SK-N-SH treated with all-trans-retinoic acid at 6 μM for 48 hours (cell line): ENCODE results near the gene VSIG10L.

Experiments
- ATAC-seq: fragments of 200-7000 bp; cut with Tn5 transposase; 3 replicates; pipeline ENCODE4 v1.9.1; 2020; ENCODE audit warnings: mild to moderate bottlenecking, moderate library complexity
- BACH2 ChIP-seq: fragments of 250-450 bp; sonication (Bioruptor Pico); IDR thresholded peaks from 2 replicates; pipeline ENCODE4 v1.9.0; 2021; ENCODE audit warnings: mild to moderate bottlenecking, borderline replicate concordance
- RARB ChIP-seq: fragments of 250-450 bp; sonication (Bioruptor Pico); IDR thresholded peaks from 2 replicates; pipeline ENCODE4 v1.8.0; 2021; ENCODE audit warnings: mild to moderate bottlenecking, moderate library complexity
- SNAI2 ChIP-seq: fragments of 250-450 bp; sonication (Bioruptor Pico); IDR thresholded peaks from 2 replicates; pipeline ENCODE4 v1.5.0; 2020; ENCODE audit warnings: mild to moderate bottlenecking, moderate library complexity
- TOX ChIP-seq: fragments of 250-450 bp; sonication (Bioruptor Pico); IDR thresholded peaks from 2 replicates; pipeline ENCODE4 v1.8.0; 2021; ENCODE audit warnings: mild to moderate bottlenecking, moderate library complexity, borderline replicate concordance
- ZC3H10 ChIP-seq: fragments of 250-450 bp; sonication (Bioruptor Pico); IDR thresholded peaks from 2 replicates; pipeline ENCODE4 v1.5.1; 2021; ENCODE audit warnings: mild to moderate bottlenecking, moderate library complexity
- ZFP3 ChIP-seq: fragments of 250-450 bp; sonication (Bioruptor Pico); IDR thresholded peaks from 2 replicates; pipeline ENCODE4 v1.5.0; 2020; ENCODE audit warnings: mild to moderate bottlenecking, moderate library complexity
- ZFP30 ChIP-seq: fragments of 450-650 bp; formaldehyde crosslinking; IDR thresholded peaks from 2 replicates; pipeline ENCODE4 v1.5.0; 2022; ENCODE audit warnings: mild to moderate bottlenecking, moderate library complexity
- ZNF565 ChIP-seq: fragments of 450-650 bp; formaldehyde crosslinking; conservative IDR thresholded peaks from 2 replicates; pipeline ENCODE4 v1.5.0; 2020; ENCODE audit warnings: low read depth, mild to moderate bottlenecking, moderate library complexity
- ZNF70 ChIP-seq: fragments of 450-650 bp; formaldehyde crosslinking; IDR thresholded peaks from 2 replicates; pipeline ENCODE4 v1.5.0; 2020; ENCODE audit warnings: mild to moderate bottlenecking, moderate library complexity
- TF ChIP-seq, protein P1 (sequence below): fragments of 250-450 bp; sonication (Bioruptor Pico); IDR thresholded peaks from 2 replicates; pipeline ENCODE4 v1.8.0; 2021; ENCODE audit warnings: low read depth, mild to moderate bottlenecking, moderate library complexity, borderline replicate concordance
- TF ChIP-seq, protein P2 (sequence below): fragments of 250-450 bp; sonication (Bioruptor Pico); IDR thresholded peaks from 2 replicates; pipeline ENCODE4 v1.5.1; 2020; ENCODE audit warnings: low read depth, mild to moderate bottlenecking, moderate library complexity
- TF ChIP-seq, protein P3 (sequence below): fragments of 250-450 bp; sonication (Bioruptor Pico); IDR thresholded peaks from 2 replicates; pipeline ENCODE4 v1.5.1; 2021; ENCODE audit warnings: mild to moderate bottlenecking, moderate library complexity
- TF ChIP-seq, protein P4 (sequence below): fragments of 250-450 bp; sonication (Bioruptor Pico); IDR thresholded peaks from 2 replicates; pipeline ENCODE4 v1.5.0; 2020; ENCODE audit warnings: mild to moderate bottlenecking, moderate library complexity

The VSIG10L gene

DNA sequence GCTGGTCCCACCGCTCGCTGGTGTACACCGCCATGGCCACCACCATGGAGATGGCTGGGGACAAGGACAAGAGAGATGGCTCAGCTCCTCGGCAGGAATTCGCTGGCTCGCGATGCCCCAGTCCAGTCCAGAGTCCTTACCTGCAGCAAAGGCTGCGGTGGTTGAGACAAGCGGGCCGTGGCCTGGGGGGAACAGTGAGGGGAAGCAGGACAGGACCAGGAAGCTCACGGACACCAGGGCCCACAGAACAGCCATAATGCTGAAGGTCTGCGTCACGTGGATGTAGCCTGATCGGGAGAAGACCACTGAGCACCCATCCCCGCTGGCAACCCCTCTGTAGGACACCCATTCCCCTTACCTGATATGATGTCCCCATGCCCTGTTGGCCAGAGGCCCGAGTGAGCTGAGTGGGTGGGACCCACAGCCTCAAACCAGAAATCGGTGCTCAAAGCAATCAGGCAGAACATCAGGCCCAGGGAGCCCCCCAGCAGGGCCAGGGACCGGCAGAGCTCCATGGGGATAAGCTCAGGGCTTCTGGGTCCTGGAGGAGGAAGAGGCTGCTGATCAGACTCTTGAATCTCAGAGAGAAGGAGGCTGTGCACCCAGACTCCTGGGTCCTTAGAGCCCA lies 30.2 kb upstream of the VSIG10L start:
- ATAC-seq, result no peak
- TF ChIP-seq, protein P1, sequence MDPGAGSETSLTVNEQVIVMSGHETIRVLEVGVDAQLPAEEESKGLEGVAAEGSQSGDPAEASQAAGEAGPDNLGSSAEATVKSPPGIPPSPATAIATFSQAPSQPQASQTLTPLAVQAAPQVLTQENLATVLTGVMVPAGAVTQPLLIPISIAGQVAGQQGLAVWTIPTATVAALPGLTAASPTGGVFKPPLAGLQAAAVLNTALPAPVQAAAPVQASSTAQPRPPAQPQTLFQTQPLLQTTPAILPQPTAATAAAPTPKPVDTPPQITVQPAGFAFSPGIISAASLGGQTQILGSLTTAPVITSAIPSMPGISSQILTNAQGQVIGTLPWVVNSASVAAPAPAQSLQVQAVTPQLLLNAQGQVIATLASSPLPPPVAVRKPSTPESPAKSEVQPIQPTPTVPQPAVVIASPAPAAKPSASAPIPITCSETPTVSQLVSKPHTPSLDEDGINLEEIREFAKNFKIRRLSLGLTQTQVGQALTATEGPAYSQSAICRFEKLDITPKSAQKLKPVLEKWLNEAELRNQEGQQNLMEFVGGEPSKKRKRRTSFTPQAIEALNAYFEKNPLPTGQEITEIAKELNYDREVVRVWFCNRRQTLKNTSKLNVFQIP (CRISPR knock-in tag), result no peak
- TF ChIP-seq, protein P2, sequence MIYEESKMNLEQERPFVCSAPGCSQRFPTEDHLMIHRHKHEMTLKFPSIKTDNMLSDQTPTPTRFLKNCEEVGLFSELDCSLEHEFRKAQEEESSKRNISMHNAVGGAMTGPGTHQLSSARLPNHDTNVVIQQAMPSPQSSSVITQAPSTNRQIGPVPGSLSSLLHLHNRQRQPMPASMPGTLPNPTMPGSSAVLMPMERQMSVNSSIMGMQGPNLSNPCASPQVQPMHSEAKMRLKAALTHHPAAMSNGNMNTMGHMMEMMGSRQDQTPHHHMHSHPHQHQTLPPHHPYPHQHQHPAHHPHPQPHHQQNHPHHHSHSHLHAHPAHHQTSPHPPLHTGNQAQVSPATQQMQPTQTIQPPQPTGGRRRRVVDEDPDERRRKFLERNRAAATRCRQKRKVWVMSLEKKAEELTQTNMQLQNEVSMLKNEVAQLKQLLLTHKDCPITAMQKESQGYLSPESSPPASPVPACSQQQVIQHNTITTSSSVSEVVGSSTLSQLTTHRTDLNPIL (CRISPR knock-in tag), result no peak
- TF ChIP-seq ZC3H10 (no peak), ZNF565 (CRISPR knock-in tag) (no peak), ZFP3 (CRISPR knock-in tag) (no peak), BACH2 (CRISPR knock-in tag) (no peak), TOX (CRISPR knock-in tag) (no peak), RARB (CRISPR knock-in tag) (no peak)
- TF ChIP-seq, protein P3, sequence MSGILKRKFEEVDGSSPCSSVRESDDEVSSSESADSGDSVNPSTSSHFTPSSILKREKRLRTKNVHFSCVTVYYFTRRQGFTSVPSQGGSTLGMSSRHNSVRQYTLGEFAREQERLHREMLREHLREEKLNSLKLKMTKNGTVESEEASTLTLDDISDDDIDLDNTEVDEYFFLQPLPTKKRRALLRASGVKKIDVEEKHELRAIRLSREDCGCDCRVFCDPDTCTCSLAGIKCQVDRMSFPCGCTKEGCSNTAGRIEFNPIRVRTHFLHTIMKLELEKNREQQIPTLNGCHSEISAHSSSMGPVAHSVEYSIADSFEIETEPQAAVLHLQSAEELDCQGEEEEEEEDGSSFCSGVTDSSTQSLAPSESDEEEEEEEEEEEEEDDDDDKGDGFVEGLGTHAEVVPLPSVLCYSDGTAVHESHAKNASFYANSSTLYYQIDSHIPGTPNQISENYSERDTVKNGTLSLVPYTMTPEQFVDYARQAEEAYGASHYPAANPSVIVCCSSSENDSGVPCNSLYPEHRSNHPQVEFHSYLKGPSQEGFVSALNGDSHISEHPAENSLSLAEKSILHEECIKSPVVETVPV (CRISPR knock-in tag), result no peak

DNA sequence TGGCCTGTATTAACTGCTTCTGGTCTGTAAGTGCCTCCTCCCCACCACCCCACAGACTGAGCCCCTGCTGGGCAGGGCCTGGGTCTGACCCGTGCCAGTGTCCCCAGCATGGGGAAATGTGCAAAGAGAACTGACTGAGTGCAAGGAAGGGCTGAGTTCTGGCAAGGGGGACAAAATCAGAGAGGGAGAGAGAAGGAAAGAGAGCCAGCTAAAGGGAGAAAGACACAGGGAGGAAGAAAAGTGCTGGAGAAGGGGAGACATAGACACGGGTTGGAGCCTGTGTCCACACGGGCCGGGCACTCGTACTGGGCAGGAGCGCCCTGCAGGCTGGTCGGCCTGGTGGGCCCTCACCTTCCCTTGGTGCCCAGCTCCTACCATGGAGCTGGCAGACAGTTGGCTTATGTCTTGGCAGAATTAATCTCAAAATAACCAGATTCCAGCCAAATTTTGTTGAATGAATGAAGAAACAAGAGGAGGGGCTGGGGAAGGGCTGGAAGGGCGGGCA lies 29.3 kb upstream of the VSIG10L start:
- TF ChIP-seq RARB (CRISPR knock-in tag) (no peak), ZFP3 (CRISPR knock-in tag) (no peak), ZFP30 (CRISPR knock-in tag) (no peak), BACH2 (CRISPR knock-in tag) (no peak), ZNF565 (CRISPR knock-in tag) (no peak), ZNF70 (no peak)
- TF ChIP-seq, protein P1 (CRISPR knock-in tag), result no peak
- TF ChIP-seq, protein P4, sequence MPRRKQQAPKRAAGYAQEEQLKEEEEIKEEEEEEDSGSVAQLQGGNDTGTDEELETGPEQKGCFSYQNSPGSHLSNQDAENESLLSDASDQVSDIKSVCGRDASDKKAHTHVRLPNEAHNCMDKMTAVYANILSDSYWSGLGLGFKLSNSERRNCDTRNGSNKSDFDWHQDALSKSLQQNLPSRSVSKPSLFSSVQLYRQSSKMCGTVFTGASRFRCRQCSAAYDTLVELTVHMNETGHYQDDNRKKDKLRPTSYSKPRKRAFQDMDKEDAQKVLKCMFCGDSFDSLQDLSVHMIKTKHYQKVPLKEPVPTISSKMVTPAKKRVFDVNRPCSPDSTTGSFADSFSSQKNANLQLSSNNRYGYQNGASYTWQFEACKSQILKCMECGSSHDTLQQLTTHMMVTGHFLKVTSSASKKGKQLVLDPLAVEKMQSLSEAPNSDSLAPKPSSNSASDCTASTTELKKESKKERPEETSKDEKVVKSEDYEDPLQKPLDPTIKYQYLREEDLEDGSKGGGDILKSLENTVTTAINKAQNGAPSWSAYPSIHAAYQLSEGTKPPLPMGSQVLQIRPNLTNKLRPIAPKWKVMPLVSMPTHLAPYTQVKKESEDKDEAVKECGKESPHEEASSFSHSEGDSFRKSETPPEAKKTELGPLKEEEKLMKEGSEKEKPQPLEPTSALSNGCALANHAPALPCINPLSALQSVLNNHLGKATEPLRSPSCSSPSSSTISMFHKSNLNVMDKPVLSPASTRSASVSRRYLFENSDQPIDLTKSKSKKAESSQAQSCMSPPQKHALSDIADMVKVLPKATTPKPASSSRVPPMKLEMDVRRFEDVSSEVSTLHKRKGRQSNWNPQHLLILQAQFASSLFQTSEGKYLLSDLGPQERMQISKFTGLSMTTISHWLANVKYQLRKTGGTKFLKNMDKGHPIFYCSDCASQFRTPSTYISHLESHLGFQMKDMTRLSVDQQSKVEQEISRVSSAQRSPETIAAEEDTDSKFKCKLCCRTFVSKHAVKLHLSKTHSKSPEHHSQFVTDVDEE (CRISPR knock-in tag), result no peak
- TF ChIP-seq, protein P3 (CRISPR knock-in tag), result no peak
- ATAC-seq, result no peak

DNA sequence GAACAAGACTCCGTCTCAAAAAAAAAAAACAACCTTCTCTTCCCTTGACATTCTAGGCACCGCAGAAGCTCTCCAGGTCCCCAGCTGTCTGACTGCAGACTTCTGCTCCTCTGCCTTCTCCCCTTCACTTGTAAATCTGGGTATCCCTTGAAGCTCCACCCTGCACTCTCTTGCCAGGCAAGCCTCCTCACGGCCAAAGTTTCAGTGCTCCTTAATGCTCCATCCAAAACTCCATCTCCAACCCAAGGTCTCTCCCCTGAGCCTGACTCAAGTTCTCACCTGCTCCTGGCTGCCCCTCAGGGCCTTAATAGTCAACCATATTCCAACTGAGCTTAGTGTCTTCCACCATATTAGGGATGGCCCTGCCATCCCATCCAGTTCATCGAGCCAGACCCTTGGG lies 28.3 kb upstream of the VSIG10L start:
- no peak for ATAC-seq
- TF ChIP-seq ZFP3 (CRISPR knock-in tag) (no peak), SNAI2 (CRISPR knock-in tag) (no peak), TOX (CRISPR knock-in tag) (no peak), ZNF70 (no peak)
